BLaER1 treated with 17β-estradiol and CSF1 and Interleukin-3, amounts not matched to agents 10 nM and 100 nM (cell line): ENCODE measurements around the gene TMEM219.

ENCODE experiments used
- H3K27ac ChIP-seq, 11 experiments: shearing (Covaris generic); formaldehyde crosslinking; 2 replicates each; pipeline ENCODE4 v1.8.1; 2022
- H3K27me3 ChIP-seq, 11 experiments: shearing (Covaris generic); formaldehyde crosslinking; 2 replicates each; pipeline ENCODE4 v1.8.1; 2022
- H3K36me3 ChIP-seq, 11 experiments: shearing (Covaris generic); formaldehyde crosslinking; 2 replicates each; pipeline ENCODE4 v1.8.1; 2022
- H3K4me1 ChIP-seq, 10 experiments: shearing (Covaris generic); formaldehyde crosslinking; 2 replicates each; pipeline ENCODE4 v1.8.1; 2022
- H3K4me2 ChIP-seq, 11 experiments: shearing (Covaris generic); formaldehyde crosslinking; 2 replicates each; pipeline ENCODE4 v1.8.1; 2022
- H3K4me3 ChIP-seq, 10 experiments: shearing (Covaris generic); formaldehyde crosslinking; 2 replicates each; pipeline ENCODE4 v1.8.1; 2022
- H3K9ac ChIP-seq, 11 experiments: shearing (Covaris generic); formaldehyde crosslinking; 2 replicates each; pipeline ENCODE4 v1.8.1; 2022
- H3K9me3 ChIP-seq, 11 experiments: shearing (Covaris generic); formaldehyde crosslinking; replicated peaks in 1 of 11; 2 replicates each; pipeline ENCODE4 v1.8.1; 2022
- H4K20me1 ChIP-seq, 11 experiments: shearing (Covaris generic); formaldehyde crosslinking; 2 replicates each; pipeline ENCODE4 v1.8.1; 2022
- Cebpa-rat ChIP-seq, 11 experiments: shearing (Covaris generic); IDR thresholded peaks; 2 replicates each; pipeline ENCODE4 v1.8.1; 2022

The TMEM219 gene

GRCh38 chr16:29962344-29962994 lies 590 bp downstream of the TMEM219 start:
- Histone ChIP-seq H3K36me3 (peaks cover 0 to 42% (median 12%) of the 10 kb centered on the region in 11 experiments; a peak in 14 of 22 replicates), H3K4me3 (peak overlapping the region; percentile 58 to 85 (median 72)), H3K27me3 (no peaks in the 10 kb centered on the region), H3K9ac (peak overlapping the region; percentile 76 to 86 (median 82)), H4K20me1 (no peaks in the 10 kb centered on the region), H3K4me2 (peak overlapping the region; percentile 79 to 100 (median 95)), H3K27ac (peak overlapping the region; percentile 58 to 87 (median 79); a peak in 21 of 22 replicates), H3K9me3 (no peaks in the 10 kb centered on the region), H3K4me1 (peaks cover 18 to 24% (median 21%) of the 10 kb centered on the region in 10 experiments)
- TF ChIP-seq Cebpa-rat (IDR thresholded peaks at IDR 0.05) = no peak

- no peak for TF ChIP-seq Cebpa-rat (IDR thresholded peaks at IDR 0.05)
- H3K4me3 ChIP-seq = peak overlapping the region; percentile 58 to 85 (median 72); a peak in 18 of 20 replicates
- H4K20me1 ChIP-seq = no peaks in the 10 kb centered on the region
- H3K9ac ChIP-seq = peak overlapping the region; percentile 76 to 86 (median 82); a peak in 21 of 22 replicates
- peaks cover 18 to 24% (median 21%) of the 10 kb centered on the region in 10 experiments for H3K4me1 ChIP-seq
- H3K27ac ChIP-seq = peak overlapping the region in 10 of 11 experiments; percentile 25 to 87 (median 79); a peak in 17 of 22 replicates
- H3K27me3 ChIP-seq = no peaks in the 10 kb centered on the region
- no peaks in the 10 kb centered on the region for H3K9me3 ChIP-seq
- peaks cover 4 to 49% (median 17%) of the 10 kb centered on the region in 11 experiments; a peak in 21 of 22 replicates for H3K36me3 ChIP-seq
- H3K4me2 ChIP-seq = peak overlapping the region; percentile 79 to 100 (median 95)
Measured at GRCh38 chr16:29963021-29963743, 1.3 kb downstream of the TMEM219 start.

- Histone ChIP-seq H3K9ac (0 out of 22 replicates have a peak overlapping the region, but pooled peaks of 1 of the 11 experiments have one; percentile 14), H3K9me3 (peaks cover 0 to 9% (median 5%) of the 10 kb centered on the region in 11 experiments; a peak in 10 of 22 replicates), H3K36me3 (peaks cover 33 to 88% (median 51%) of the 10 kb centered on the region in 11 experiments), H3K27ac (no peak overlapping the region), H3K4me1 (peaks cover under 1 to 27% (median 8%) of the 10 kb centered on the region in 10 experiments; a peak in 17 of 20 replicates), H3K4me3 (no peak overlapping the region), H3K27me3 (no peaks in the 10 kb centered on the region), H4K20me1 (no peaks in the 10 kb centered on the region), H3K4me2 (no peak overlapping the region)
- no peak for TF ChIP-seq Cebpa-rat (IDR thresholded peaks at IDR 0.05)
Measured at GRCh38 chr16:29968205-29968604, 6.3 kb downstream of the TMEM219 start.

GRCh38 chr16:29971304-29971703 lies 9.4 kb downstream of the TMEM219 start:
- Histone ChIP-seq H3K36me3 (peaks cover 33 to 63% (median 48%) of the 10 kb centered on the region in 11 experiments), H3K27me3 (no peaks in the 10 kb centered on the region), H4K20me1 (peaks cover 16 to 21% (median 18%) of the 10 kb centered on the region in 11 experiments), H3K4me2 (no peak overlapping the region), H3K4me3 (no peak overlapping the region), H3K9ac (no peak overlapping the region), H3K27ac (no peak overlapping the region), H3K9me3 (peaks cover 0 to 9% (median 5%) of the 10 kb centered on the region in 11 experiments; a peak in 10 of 22 replicates), H3K4me1 (peaks cover 19 to 33% (median 25%) of the 10 kb centered on the region in 10 experiments)
- TF ChIP-seq Cebpa-rat (IDR thresholded peaks at IDR 0.05) = no peak

- TF ChIP-seq Cebpa-rat (IDR thresholded peaks at IDR 0.05) = no peak
- Histone ChIP-seq H3K27me3 (no peaks in the 10 kb centered on the region), H3K4me2 (peak overlapping the region in 3 of 11 experiments; percentile 40 to 61 (median 47); a peak in 4 of 22 replicates), H3K36me3 (peaks cover 34 to 60% (median 49%) of the 10 kb centered on the region in 11 experiments), H4K20me1 (peaks cover 28 to 33% (median 30%) of the 10 kb centered on the region in 11 experiments), H3K27ac (peak overlapping the region in 1 of 11 experiments; percentile 63; a peak in 3 of 22 replicates), H3K9me3 (peaks cover 0 to 9% (median 5%) of the 10 kb centered on the region in 11 experiments; a peak in 10 of 22 replicates), H3K9ac (no peak overlapping the region), H3K4me1 (peaks cover 31 to 45% (median 37%) of the 10 kb centered on the region in 10 experiments), H3K4me3 (no peak overlapping the region)
Measured at GRCh38 chr16:29972500-29972899, 10.6 kb downstream of the TMEM219 start.

GRCh38 chr16:29972992-29973383 lies 11.1 kb downstream of the TMEM219 start:
- H3K4me1 ChIP-seq = peaks cover 36 to 50% (median 42%) of the 10 kb centered on the region in 10 experiments
- H3K36me3 ChIP-seq = peaks cover 35 to 60% (median 51%) of the 10 kb centered on the region in 11 experiments
- peaks cover 0 to 9% (median 5%) of the 10 kb centered on the region in 11 experiments; a peak in 10 of 22 replicates for H3K9me3 ChIP-seq
- no peak for TF ChIP-seq Cebpa-rat (IDR thresholded peaks at IDR 0.05)
- H3K27ac ChIP-seq = peak overlapping the region in 8 of 11 experiments; percentile 30 to 63 (median 48); a peak in 12 of 22 replicates
- H3K4me2 ChIP-seq = peak overlapping the region in 5 of 11 experiments; percentile 6 to 61 (median 40); a peak in 7 of 22 replicates
- H3K9ac ChIP-seq = no peak overlapping the region; a peak in 1 of 22 replicates
- 0 out of 20 replicates have a peak overlapping the region, but pooled peaks of 1 of the 10 experiments have one; percentile 98 for H3K4me3 ChIP-seq
- H4K20me1 ChIP-seq = peaks cover 32 to 38% (median 35%) of the 10 kb centered on the region in 11 experiments
- H3K27me3 ChIP-seq = no peaks in the 10 kb centered on the region

- Histone ChIP-seq H3K4me2 (peak within 1 kb of the TSS; percentile 96 to 100 (median 99)), H3K27ac (peak within 1 kb of the TSS; percentile 65 to 89 (median 84)), H3K4me1 (peaks cover 36 to 56% (median 48%) of the 10 kb centered on the region in 10 experiments), H3K9me3 (peaks cover 0 to 9% (median 5%) of the 10 kb centered on the region in 11 experiments; a peak in 10 of 22 replicates), H3K9ac (peak within 1 kb of the TSS; percentile 83 to 95 (median 93)), H3K27me3 (no peaks in the 10 kb centered on the region), H4K20me1 (peaks cover 32 to 44% (median 41%) of the 10 kb centered on the region in 11 experiments), H3K4me3 (peak within 1 kb of the TSS; percentile 75 to 99 (median 96)), H3K36me3 (peaks cover 35 to 60% (median 51%) of the 10 kb centered on the region in 11 experiments)
- TF ChIP-seq Cebpa-rat (IDR thresholded peaks at IDR 0.05) = no peak
Measured at GRCh38 chr16:29973384-29974246, 11.7 kb downstream of the TMEM219 start, which contains the start of gene TAOK2. TSS of gene TAOK2 (plus strand) at chr16:29973868. CDS start at chr16:29977773, 3,905 bp downstream.
